Erythroblast (primary cell): ENCODE data around the gene SH2D3C.

ENCODE experiments used
- DNase-seq, 2 experiments: peaks; one replicate each; lab custom pipeline; 2025; lab: John Stamatoyannopoulos, UW
- GATA1 ChIP-seq: IDR thresholded peaks from 2 replicates; pipeline ENCODE4 v1.6.1; 2011; ENCODE audit warnings: low read depth, mild to moderate bottlenecking, control low read depth, low read length, moderate library complexity
- POLR2A ChIP-seq: IDR thresholded peaks from 2 replicates; pipeline ENCODE4 v1.6.1; 2011; ENCODE audit warnings: mild to moderate bottlenecking, low read length

The SH2D3C gene

DNA sequence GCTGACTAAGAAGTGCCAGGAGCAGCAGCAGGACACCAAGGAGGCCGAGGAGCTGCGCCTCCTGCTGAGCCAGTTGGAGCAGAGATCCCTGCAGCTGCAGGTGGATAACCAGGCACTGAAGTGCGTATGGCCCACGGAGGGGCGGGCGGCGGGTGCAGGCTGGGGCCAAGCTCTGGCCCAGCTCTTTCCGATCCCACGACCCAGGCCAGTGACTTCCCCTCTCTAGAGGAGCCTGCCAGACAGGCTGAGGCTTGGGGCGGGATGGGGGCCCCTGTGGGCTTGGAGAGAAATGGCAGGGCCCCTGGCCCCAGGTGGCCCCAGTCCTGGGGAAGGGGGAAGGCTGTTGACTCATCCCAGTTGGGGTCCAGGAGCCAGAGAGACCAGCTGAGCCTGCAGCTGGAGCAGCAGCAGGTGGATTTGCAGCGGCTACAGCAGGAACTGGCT, 66.6 kb downstream of the SH2D3C start:
- TF ChIP-seq POLR2A (no peak), GATA1 (no peak)
- no peak for DNase-seq

DNA sequence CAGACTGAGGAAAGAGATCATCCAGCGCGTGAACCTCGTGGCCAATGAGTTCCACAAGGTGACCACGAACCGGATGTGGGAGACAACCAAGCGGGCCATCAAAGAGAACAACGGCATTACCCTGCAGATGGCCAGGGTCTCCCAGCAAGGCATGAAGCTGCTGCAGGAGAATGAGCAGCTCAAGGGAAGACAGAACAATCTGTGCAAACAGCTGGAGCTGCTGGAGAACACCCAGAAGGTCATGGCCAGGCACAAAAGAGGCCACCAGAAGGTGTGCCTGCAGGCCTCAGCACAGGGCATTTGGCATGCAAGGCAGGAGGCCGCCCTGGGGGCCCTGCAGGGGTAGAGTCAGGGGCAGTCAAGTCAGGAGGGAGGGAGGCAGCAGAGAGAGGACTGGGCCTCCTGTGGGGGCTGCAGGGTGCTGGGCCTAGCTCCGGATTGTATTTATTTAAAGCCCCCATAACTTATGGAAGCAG, 67.2 kb downstream of the SH2D3C start:
- no peak for DNase-seq
- TF ChIP-seq GATA1 (no peak), POLR2A (no peak)

DNA sequence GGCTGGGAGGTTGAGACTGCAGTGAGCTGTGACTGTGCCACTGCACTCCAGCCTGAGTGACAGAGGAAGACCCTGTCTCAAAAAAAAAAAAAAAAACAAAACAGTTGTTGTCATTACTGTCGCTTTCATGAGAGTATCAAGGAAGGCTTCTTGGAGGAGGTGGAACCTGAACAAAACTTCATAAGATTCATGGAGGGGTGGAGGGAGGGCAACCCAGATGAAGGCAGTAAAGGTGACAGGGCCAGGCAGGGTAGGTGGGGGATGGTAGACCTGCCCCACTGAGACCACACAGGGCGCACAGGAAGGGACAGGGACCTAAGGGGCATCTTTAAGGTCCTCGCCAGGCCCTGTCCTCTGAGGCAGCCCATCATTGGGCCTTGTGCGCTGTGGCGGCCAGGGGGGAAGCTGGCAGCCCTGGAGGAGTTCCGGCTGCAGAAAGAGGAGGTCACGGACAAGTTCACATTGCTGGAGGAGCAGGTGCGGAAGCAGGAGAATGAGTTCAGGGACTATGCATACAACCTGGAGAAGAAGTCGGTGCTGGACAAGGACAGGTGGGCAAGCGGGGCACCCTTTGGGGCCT, 68.2 kb downstream of the SH2D3C start:
- no peak for TF ChIP-seq GATA1
- no peak for TF ChIP-seq POLR2A
- DNase-seq, result no peak

DNA sequence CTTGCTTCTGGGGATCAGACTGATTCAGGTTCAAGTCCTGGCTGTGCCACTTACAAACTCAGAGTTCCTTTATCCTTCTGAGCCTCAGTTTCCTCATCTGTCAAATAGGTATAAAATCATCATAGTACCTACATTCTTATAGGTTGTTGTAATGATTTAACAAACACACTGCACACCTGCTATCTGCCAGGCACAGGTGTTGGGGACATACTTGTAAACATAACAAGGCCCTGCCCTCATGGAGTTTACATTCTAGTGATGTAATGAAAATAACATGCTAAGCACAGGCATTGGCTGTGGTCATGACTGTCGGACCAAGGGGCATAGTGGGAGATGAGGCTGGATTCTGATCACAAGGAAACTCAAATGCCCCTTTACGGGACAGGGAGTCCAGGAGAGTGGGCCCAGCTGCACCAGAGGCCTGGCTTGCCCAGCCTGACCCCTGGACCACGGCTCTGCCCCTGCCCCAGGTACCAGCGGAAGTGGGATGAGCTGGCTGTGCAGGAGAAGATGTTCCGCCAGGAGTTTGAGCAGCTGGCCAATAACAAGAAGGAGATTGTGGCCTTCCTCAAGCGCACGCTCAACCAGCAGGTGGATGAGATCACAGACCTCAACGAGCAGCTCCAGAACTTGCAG, 69.4 kb downstream of the SH2D3C start:
- DNase-seq, result no peak
- TF ChIP-seq GATA1 (no peak), POLR2A (no peak)

DNA sequence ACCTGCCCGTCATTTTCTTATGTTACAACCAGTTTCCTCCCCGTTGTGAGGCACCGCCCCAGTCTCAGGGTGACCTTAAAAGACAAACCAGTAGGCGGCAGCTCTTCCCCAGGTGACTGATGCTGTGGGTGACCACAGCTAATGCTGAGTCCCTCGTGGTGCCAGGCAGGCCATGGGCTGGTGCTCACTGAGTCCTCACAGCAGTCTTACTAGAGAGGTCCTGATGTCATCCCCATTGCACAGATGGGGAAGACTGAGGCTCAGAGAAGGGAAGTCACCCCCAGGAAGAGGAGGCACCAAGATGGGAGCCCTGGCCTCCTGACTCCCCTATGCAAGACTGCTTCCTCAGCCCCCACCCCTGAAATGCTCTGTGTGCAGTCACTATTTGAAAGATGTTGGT, 70.7 kb downstream of the SH2D3C start:
- peak in 1 of 2 experiments; percentile 18 for DNase-seq
- TF ChIP-seq GATA1, result no peak
- TF ChIP-seq POLR2A, result no peak

DNA sequence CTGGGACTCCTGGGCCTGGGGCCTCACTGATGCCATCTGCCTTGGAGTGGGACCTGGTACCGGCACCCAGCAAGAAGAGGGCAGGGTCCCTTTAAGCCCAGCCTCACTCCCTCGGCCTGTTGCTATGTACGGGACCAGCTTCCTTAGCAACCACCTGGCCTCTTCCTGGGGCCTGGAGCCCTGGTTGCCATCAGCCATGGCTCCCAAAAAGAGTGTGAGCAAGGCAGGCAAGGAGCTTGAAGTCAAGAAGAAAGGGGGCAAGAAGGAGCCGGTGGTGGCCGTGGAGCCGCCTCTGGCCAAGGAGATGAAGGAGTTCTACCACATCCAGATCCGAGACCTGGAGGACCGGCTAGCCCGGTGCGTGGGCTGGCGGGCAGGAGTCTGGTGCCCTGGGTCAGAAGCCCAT, 71.6 kb downstream of the SH2D3C start, which contains the start of gene CFAP157:
TSS of gene CFAP157 (plus strand) at position 153 of the 406 bp plus-strand sequence. CDS start at position 197, 44 bp downstream.
- TF ChIP-seq GATA1 (no peak), POLR2A (no peak)
- DNase-seq, result no peak

DNA sequence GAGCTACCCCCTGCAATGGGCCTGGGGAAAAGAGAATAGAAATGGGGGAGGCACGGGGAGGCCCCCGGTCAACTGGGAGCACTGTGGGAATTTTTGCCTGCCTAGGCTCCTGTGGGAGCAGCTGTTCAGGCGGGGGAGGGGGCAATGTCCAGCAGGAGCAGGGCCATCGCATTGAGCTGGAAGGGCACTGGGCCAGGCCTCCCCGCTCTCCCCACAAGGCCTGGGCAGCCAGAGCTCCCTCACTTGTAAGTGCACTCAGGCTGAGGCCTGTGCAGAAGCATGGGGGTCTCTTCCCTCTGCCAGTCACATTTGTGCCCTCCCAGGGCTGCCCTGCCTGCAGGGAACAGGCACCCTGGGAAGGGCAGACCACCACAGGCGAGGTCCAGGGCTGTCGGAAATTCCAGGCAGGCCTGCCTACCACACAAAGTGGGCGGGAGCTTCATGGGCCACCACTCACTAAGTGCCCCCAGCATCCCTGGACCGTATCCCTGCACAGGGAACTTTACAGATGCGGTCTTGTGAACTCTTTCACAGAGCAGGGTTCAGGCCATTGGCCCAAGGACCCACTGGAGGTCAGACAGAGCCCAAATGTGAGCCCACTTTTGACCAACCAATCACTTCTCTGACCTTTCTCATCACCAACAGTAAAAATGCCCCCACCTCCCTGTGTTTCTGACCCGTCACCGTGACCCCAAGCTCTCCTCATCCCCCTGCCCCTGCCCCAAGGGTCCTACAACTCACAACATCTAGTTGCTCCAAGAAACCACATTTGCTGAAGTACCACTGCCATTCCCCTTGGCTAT, 72.7 kb downstream of the SH2D3C start:
- DNase-seq, result no peak
- TF ChIP-seq GATA1 (no peak), POLR2A (no peak)

DNA sequence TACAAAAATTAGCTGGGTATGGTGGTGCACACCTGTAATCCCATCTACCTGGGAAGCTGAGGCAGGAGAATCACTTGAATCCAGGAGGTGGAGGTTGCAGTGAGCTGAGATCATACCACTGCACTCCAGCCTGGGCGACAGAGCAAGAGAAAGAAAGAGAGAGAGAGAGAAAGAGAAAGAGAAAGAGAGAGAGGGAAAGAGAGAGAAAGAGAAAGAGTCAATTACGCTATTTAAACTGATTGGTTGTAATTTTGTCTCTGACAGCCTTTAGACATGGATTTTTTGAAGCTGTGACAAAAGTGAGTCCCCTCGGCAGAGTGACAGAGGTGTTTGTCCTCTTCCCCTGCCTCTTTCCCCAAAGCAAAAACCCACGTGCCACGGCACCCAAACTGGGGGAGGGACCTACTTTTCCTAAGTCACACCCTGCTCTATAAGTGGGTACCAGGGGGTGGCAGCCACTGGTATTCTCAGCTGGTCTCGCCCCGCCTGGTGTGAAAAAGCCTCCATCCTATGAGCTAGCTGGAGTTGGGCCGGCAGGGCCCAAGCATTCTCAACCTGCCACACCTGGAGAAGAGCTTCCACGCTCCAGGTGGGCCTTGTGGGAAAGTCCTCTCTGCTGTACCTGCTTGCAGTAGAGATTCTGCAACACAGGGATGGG, 75.0 kb downstream of the SH2D3C start:
- no peak for DNase-seq
- TF ChIP-seq POLR2A, result no peak
- no peak for TF ChIP-seq GATA1

DNA sequence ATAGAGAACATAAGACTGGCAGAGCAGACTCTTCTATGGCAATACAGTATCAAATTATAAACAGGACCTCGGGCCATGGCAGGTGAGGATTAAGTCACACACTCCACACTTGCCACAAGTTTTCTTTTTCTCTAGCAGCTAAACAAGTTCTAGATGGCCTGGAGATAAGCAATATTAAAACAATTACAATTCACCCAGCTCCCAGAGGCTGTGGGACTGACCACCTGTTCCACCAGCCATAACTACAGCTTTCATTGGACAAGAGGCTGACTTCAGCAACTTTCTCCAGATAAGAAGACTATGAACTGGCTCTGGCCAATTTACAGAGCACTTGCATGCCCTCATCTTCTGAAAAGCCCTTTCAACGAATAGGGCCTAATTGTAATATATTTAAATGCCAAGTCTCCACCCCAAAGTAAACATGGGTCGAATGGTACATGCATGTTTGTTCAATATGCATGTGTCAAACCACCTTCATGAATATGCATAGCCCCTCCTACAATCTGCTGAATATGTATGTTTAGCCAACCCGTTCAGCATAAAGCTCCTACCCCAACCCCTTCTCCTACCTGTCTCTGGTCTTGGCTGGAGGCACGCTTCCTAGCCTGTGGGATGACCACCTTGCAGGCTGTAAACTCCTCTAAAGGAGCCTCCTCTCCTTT, 77.7 kb downstream of the SH2D3C start:
- DNase-seq, result no peak

DNA sequence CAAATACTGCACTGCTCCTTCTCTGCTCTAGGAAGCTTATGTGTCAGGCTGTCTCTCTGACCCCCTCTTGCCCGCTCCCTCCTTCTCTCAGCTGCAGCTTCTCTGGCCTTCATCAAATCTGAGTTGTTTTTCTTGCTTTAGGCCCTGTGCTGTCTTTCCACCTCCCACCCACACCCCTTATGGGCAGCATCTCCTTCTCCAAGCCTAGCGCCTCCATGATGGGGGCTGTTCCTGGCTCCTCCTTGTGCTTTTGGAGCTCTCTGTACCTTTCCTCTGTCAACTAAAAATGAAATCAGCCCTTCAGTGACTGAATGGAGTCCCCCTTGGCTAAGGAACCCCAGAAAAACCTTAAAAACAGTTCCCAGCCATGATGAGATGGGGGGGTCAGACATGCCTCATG, 78.3 kb downstream of the SH2D3C start:
- no peak for TF ChIP-seq POLR2A
- TF ChIP-seq GATA1, result no peak
- no peak for DNase-seq

More for the DNA sequence above, 77.7 kb downstream of the SH2D3C start:
- TF ChIP-seq POLR2A (no peak), GATA1 (no peak)

DNA sequence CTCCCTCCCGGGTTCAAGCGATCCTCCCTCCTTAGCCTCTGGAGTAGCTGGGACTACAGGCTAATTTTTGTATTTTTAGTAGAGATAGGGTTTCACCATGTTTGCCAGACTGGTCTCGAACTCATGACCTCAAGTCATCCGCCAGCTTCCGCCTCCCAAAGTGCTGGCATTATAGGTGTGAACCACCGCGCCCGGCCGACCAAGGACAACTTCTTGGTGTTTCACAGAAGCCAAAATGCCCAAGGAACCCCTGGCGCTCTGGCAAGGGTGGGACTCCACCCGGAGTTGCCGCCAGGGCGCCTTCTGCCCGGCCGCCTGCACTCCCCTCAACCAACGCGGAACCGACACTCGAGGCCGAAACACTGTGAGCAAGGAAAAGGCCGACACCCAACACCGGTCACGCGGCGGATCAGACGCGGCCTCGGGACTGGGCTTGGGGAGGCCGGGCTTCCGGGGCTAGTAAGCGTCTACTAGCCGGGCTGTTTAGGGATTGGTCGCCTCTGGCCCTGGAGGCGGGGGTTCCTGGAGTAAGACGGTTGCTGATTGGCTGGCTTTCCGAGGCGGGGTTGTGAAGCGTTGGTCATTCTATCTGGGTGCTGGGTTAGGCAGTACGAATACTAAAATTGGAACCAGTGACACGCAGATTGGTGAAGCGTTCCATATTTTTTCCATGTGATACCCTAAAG, 79.3 kb downstream of the SH2D3C start:
- DNase-seq, result peak; percentile 93 to 94
- TF ChIP-seq POLR2A (peak; percentile 45), GATA1 (no peak)

DNA sequence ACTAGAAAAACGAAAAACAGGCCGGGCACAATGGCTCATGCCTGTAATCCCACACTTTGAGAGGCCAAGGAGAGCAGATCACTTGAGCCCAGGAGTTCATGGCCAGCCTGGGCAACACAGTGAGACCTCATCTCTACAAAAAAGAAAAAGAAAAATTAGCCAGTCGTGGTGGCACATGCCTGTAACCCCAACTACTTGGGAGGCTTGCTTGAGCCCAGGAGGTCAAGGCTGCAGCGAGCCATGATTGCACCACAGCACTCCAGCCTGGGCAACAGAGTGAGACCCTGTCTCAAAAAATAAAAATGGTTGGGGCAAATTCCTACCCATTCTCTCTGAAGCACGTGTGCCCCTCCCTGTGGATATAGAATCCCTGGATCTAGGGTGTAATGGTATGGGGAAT, 80.1 kb downstream of the SH2D3C start:
- DNase-seq, result no peak
- TF ChIP-seq GATA1 (no peak), POLR2A (no peak)
